ENCODE data around the gene OSBPL7.
"Not testable (repeated sequence)": the region's sequence is repeated elsewhere in the genome, so short reads cannot be mapped to it uniquely, and the experiment has no call there.

Gene OSBPL7

DNA sequence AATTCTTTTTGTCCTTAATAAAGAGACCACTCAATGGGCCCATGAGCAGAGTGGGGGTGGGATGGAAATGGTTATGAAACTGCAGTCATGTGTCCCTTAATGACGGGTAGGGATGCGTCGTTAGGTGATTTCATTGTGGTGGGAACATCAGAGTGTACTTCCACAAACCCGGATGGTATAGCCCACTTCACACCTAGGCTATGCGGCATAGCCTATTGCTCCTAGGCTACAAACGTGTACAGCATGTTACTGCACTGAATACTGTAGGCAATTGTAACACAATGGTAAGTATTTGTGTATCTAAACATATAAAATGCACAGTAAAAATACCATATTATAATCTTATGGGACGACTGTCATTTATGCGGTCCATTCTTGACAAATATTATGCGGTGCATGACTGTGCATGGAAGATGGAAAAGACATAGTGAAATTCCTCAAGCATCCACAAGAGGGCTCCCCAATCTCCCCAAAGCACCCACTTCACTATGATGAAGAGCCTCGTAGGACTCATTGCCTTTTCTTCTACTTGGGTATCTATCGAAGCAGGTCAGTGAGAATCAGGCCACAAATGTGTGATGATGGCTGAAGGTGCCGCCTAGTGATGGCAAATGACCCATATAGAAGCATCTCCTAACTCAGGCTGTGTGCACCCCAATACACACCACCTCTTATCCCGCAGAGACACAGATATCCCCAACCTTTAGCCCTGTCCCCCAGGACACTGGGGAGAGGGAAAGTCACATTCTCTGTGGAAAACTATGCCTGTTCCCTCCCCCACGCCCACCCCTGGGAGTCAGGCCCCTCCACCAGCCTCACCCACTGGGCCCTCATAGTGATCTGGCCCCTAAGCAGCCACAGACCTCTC lies 45.0 kb downstream of the OSBPL7 start:
- H3K9ac ChIP-seq (ENCODE audit: low read depth, low read length) = no peak overlapping the region
- H3K27ac ChIP-seq (ENCODE audit: low read depth, low read length) = no peak overlapping the region
- no peak overlapping the region for H3K4me3 ChIP-seq (ENCODE audit: low read length)
- H3K36me3 ChIP-seq (ENCODE audit: insufficient read depth, low read length) = no peaks in the 10 kb centered on the region
- no peaks in the 10 kb centered on the region for H3K4me1 ChIP-seq (ENCODE audit: insufficient read depth, low read length)
- peaks cover 59% of the 10 kb centered on the region for H3K27me3 ChIP-seq (ENCODE audit: insufficient read depth, low read length)
- no peaks in the 10 kb centered on the region for H3K9me3 ChIP-seq (ENCODE audit: insufficient read depth, low read depth, low read length)
- 38% methylated on average over 13 of the region's 14 CpGs for WGBS

DNA sequence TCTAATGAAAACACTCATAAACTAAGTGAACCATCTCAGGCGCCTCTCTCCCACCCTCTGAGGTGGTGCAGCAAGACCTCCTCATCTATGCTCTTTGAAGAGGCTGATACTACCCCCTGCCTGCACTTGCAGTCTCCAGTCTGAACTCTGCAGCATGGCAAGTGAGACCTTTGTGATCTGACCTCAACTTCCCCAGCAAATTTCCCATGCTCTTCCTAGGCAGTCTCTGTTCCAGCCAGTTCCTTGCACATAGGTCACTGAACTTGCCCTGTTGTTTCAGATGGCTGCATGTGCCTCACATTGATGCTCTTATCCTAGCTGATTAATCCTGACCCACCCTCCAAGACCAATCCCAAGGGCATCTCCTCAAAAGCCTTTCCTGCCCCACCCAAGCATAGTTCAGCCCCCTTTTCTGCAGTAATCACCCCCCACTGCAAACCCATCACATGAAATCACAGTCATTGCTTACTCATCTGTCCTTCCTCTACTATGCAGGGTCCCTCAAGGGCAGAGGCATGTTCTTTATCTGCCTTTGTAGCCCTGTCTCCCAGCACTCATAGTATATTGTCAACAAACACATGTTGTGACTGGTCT lies 46.5 kb downstream of the OSBPL7 start:
- 56% methylated on average over 1 of the region's 1 CpG for WGBS
- Histone ChIP-seq H3K9me3 (ENCODE audit: insufficient read depth, low read depth, low read length) (no peaks in the 10 kb centered on the region), H3K27me3 (ENCODE audit: insufficient read depth, low read length) (peaks cover 49% of the 10 kb centered on the region)

DNA sequence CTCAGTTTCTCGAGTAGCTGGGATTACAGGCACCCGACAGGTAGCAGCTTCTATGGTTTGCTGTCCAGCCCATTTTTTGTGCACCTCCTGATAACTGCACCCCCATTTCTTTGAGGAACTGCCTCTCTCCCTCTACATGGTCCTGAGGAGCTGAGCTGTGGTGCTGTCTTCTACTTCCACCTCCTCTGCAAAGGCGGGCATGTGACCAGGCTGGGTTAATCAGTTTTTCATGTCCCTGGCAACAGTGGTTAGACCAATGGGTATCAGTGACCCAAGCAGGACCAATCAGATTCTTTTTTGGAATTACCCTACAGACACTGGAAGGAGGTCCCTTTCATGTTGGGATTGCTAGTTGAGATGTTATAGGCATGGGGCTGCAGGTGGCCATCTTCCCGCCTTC lies 47.3 kb downstream of the OSBPL7 start:
- Histone ChIP-seq H3K36me3 (ENCODE audit: insufficient read depth, low read length) (no peaks in the 10 kb centered on the region), H3K27ac (ENCODE audit: low read depth, low read length) (no peak overlapping the region), H3K4me1 (ENCODE audit: insufficient read depth, low read length) (no peaks in the 10 kb centered on the region), H3K4me3 (ENCODE audit: low read length) (no peak overlapping the region), H3K27me3 (ENCODE audit: insufficient read depth, low read length) (peaks cover 45% of the 10 kb centered on the region), H3K9me3 (ENCODE audit: insufficient read depth, low read depth, low read length) (no peaks in the 10 kb centered on the region), H3K9ac (ENCODE audit: low read depth, low read length) (no peak overlapping the region)
- 76% methylated on average over 4 of the region's 4 CpGs for WGBS

More for the DNA sequence above, 46.5 kb downstream of the OSBPL7 start:
- Histone ChIP-seq H3K36me3 (ENCODE audit: insufficient read depth, low read length) (no peaks in the 10 kb centered on the region), H3K4me1 (ENCODE audit: insufficient read depth, low read length) (no peaks in the 10 kb centered on the region), H3K27ac (ENCODE audit: low read depth, low read length) (no peak overlapping the region), H3K4me3 (ENCODE audit: low read length) (no peak overlapping the region), H3K9ac (ENCODE audit: low read depth, low read length) (no peak overlapping the region)

DNA sequence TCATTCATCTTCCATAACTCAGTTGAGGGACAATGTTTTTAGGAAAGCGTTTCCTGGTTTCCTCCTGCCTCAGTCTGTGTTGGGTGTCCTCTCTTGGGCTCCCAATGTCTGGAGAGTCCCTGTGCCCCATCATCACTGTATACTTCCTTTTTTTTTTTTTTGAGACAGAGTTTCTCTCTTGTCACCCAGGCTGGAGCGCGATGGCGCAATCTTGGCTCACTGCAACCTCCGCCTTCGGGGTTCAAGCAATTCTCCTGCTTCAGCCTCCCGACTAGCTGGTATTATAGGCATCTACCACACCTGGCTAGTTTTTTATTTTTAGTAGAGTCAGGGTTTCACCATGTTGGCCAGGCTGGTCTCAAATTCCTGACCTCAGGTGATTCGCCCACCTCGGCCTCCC lies 47.9 kb downstream of the OSBPL7 start:
- not testable (repeated sequence) for H3K9ac ChIP-seq (ENCODE audit: low read depth, low read length); H3K27ac ChIP-seq (ENCODE audit: low read depth, low read length); H3K36me3 ChIP-seq (ENCODE audit: insufficient read depth, low read length); H3K4me3 ChIP-seq (ENCODE audit: low read length); H3K9me3 ChIP-seq (ENCODE audit: insufficient read depth, low read depth, low read length); H3K4me1 ChIP-seq (ENCODE audit: insufficient read depth, low read length)
- WGBS = 90% methylated on average over 9 of the region's 9 CpGs
- peaks cover 42% of the 10 kb centered on the region for H3K27me3 ChIP-seq (ENCODE audit: insufficient read depth, low read length)

DNA sequence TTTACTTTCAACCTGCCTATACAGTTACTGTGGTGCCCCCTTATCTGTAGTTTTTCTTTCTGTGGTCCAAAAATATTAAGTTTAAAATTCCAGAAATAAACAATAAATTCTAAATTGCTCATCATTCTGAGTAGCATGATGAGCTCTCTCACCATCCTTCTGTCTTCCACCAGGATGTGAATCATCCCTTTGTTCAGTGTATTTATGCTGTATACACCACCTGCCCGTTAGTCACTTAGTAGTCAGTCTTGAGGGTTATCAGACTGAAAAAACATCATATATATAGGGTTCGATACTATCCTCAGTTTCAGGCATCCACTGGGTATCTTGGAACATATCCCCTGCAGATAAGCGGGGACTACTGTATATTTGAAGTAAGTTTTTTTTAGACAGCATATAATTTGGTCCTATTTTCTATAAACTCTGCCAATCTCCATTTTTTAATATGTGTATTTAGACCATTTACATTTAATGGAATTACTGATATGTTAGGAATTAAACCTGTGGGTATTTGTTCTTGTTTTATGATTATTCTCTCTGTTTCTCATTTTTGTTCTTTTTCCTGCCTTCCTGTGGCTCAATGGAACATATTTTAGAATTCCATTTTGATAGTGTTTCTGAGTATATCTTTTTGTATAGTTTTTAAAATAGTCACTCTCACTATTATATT lies 57.5 kb downstream of the OSBPL7 start:
- H3K9ac ChIP-seq (ENCODE audit: low read depth, low read length) = no peak overlapping the region
- 0 out of 2 replicates have a peak, but pooled peaks cover under 1% of the 10 kb centered on the region for H3K27me3 ChIP-seq (ENCODE audit: insufficient read depth, low read length)
- H3K36me3 ChIP-seq (ENCODE audit: insufficient read depth, low read length) = no peaks in the 10 kb centered on the region
- no peaks in the 10 kb centered on the region for H3K4me1 ChIP-seq (ENCODE audit: insufficient read depth, low read length)
- no peak overlapping the region for H3K4me3 ChIP-seq (ENCODE audit: low read length)
- peaks cover 7% of the 10 kb centered on the region; the same call in 1 of the 2 replicates for H3K9me3 ChIP-seq (ENCODE audit: insufficient read depth, low read depth, low read length)
- 93% methylated on average over 2 of the region's 3 CpGs for WGBS
- H3K27ac ChIP-seq (ENCODE audit: low read depth, low read length) = no peak overlapping the region

DNA sequence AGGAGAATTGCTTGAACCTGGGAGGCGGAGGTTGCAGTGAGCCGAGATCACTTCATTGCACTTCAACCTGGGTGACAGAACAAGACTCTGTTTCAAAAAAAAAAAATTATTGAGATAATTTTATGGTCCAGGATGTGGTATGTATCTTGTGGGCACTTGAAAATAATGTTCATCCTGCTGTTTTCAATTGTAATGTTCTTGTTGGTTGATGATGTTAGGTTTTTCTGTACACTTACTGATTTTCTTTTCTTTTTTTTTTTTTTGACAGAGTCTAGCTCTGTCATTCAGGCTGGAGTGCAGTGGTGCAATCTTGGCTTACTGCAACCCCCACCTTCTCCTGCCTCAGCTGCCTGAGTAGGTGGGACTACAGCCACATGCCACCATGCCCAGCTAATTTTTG lies 58.9 kb downstream of the OSBPL7 start:
- 83% methylated on average over 2 of the region's 2 CpGs for WGBS
- H3K27ac ChIP-seq (ENCODE audit: low read depth, low read length) = no peak overlapping the region
- no peaks in the 10 kb centered on the region for H3K4me1 ChIP-seq (ENCODE audit: insufficient read depth, low read length)
- no peak overlapping the region for H3K4me3 ChIP-seq (ENCODE audit: low read length)
- peaks cover 12% of the 10 kb centered on the region; the same call in 1 of the 2 replicates for H3K27me3 ChIP-seq (ENCODE audit: insufficient read depth, low read length)
- no peak overlapping the region for H3K9ac ChIP-seq (ENCODE audit: low read depth, low read length)
- no peaks in the 10 kb centered on the region for H3K36me3 ChIP-seq (ENCODE audit: insufficient read depth, low read length)
- peaks cover 7% of the 10 kb centered on the region; the same call in 1 of the 2 replicates for H3K9me3 ChIP-seq (ENCODE audit: insufficient read depth, low read depth, low read length)

DNA sequence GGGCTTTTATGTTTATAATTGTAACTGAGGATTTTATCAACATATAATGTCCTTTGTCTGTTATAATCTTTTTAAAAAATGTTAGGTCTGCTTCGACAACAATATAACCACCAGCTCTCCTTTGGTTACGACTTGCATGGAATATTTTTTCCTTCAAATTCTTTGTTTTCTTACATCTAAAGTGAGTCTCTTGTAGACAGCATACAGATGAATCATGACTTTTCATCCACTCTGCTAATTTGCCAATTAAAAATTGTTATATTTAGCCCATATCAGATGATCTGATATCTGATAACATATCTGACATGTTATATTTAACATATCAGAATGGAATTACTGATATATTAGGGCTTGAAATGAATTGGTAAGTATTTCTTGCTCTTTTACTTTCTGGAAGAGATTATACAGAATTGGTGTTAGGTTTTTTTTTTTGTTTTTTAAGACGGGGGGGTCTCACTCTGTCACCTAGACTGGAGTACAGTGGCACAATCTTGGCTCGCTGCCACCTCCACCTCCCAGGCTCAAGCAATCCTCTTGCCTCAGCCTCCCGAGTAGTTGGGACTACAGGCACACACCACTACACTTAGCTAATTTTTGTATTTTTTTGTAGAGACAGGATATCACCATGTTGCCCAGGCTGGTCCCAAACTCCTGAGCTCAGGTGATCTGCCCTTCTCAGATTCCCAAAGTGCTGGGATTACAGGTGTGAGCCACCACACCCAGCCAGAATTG lies 61.0 kb downstream of the OSBPL7 start:
- no peak overlapping the region for H3K4me3 ChIP-seq (ENCODE audit: low read length)
- WGBS = 79% methylated on average over 4 of the region's 5 CpGs
- H3K27ac ChIP-seq (ENCODE audit: low read depth, low read length) = no peak overlapping the region
- H3K9ac ChIP-seq (ENCODE audit: low read depth, low read length) = no peak overlapping the region
- H3K9me3 ChIP-seq (ENCODE audit: insufficient read depth, low read depth, low read length) = peaks cover 7% of the 10 kb centered on the region; the same call in 1 of the 2 replicates
- H3K27me3 ChIP-seq (ENCODE audit: insufficient read depth, low read length) = peaks cover 14% of the 10 kb centered on the region; the same call in 1 of the 2 replicates
- no peaks in the 10 kb centered on the region for H3K36me3 ChIP-seq (ENCODE audit: insufficient read depth, low read length)
- H3K4me1 ChIP-seq (ENCODE audit: insufficient read depth, low read length) = no peaks in the 10 kb centered on the region

DNA sequence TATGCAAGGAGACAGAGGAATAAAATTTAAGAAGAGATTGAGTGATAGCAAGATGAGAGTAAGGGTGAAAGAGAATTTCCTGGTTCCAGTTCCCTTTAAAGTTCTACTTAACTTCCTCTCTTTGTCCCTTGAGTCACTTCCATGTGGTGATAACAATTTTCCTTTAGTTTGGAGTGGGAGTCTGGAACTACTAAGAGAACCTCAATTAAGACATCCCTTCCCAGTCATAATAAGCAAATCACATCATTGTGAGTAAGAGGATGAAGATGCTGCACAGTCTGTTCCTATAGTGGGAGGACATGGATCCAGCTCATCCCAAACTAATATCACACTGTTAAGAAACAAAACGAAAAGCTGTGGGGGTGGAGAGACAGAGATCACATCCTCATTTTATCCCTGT lies 64.2 kb downstream of the OSBPL7 start:
- H3K9me3 ChIP-seq (ENCODE audit: insufficient read depth, low read depth, low read length) = 0 out of 2 replicates have a peak, but pooled peaks cover 3% of the 10 kb centered on the region
- no peak overlapping the region for H3K27ac ChIP-seq (ENCODE audit: low read depth, low read length)
- H3K4me3 ChIP-seq (ENCODE audit: low read length) = no peak overlapping the region
- H3K9ac ChIP-seq (ENCODE audit: low read depth, low read length) = no peak overlapping the region
- H3K4me1 ChIP-seq (ENCODE audit: insufficient read depth, low read length) = no peaks in the 10 kb centered on the region
- no peaks in the 10 kb centered on the region for H3K36me3 ChIP-seq (ENCODE audit: insufficient read depth, low read length)
- H3K27me3 ChIP-seq (ENCODE audit: insufficient read depth, low read length) = peaks cover 18% of the 10 kb centered on the region; the same call in 1 of the 2 replicates
- WGBS = no CpG with 5 or more reads among the region's 1 CpG

Measured in HUES64 (cell line).